GM10266 (cell line): ENCODE data around the gene PROM1.

Source experiments
- DNase-seq: peaks from one replicate; pipeline ENCODE4 v3.0.0; 2012; ENCODE audit errors: extremely low spot score
- CTCF ChIP-seq: IDR thresholded peaks from 2 replicates; pipeline ENCODE4 v1.5.1; 2012; ENCODE audit warnings: mild to moderate bottlenecking, low read depth; ENCODE audit not compliant: control insufficient read depth, insufficient read depth; ENCODE audit errors: missing control alignments

PROM1 gene

GRCh38 chr4:16018841-16019240 lies 65.0 kb downstream of the PROM1 start:
- DNase-seq = no peak
- no peak for TF ChIP-seq CTCF

GRCh38 chr4:16018061-16018676 lies 65.7 kb downstream of the PROM1 start:
- DNase-seq = no peak
- no peak for TF ChIP-seq CTCF

GRCh38 chr4:16016536-16016935 lies 67.3 kb downstream of the PROM1 start:
- no peak for DNase-seq
- no peak for TF ChIP-seq CTCF

GRCh38 chr4:16011173-16011572 lies 72.7 kb downstream of the PROM1 start:
- no peak for TF ChIP-seq CTCF
- no peak for DNase-seq

- no peak for TF ChIP-seq CTCF
Measured at GRCh38 chr4:16009153-16009552, 74.7 kb downstream of the PROM1 start.

GRCh38 chr4:16007471-16008095 lies 76.2 kb downstream of the PROM1 start:
- TF ChIP-seq CTCF = no peak
- no peak for DNase-seq

More at GRCh38 chr4:16009153-16009552, 74.7 kb downstream of the PROM1 start:
- no peak for DNase-seq

- TF ChIP-seq CTCF = no peak
- no peak for DNase-seq
Measured at GRCh38 chr4:16006771-16007446, 76.9 kb downstream of the PROM1 start.
